HepG2 (cell line): ENCODE results near the gene PFN1. TPM values are rescaled to one million over a fixed set of nuclear protein-coding genes. Genes with fewer than 3 reads are reported as not detected.

ENCODE experiments used
- EEA1 ChIP-seq: sonication (generic); formaldehyde crosslinking; IDR thresholded peaks from 2 replicates; pipeline ENCODE4 v1.5.1; 2020; ENCODE audit warnings: mild to moderate bottlenecking, missing genetic modification reagents, borderline replicate concordance
- EED ChIP-seq: sonication (generic); formaldehyde crosslinking; IDR thresholded peaks from 2 replicates; pipeline ENCODE4 v1.5.0; 2020; ENCODE audit warnings: mild to moderate bottlenecking, missing genetic modification reagents
- EZH2 ChIP-seq: conservative IDR thresholded peaks from 2 replicates; pipeline ENCODE4 v1.6.1; 2012; ENCODE audit warnings: mild to moderate bottlenecking, low read depth, low read length, moderate library complexity
- HMGXB4 ChIP-seq, 2 experiments: sonication (generic) in 1 of 2; formaldehyde crosslinking in 1 of 2; IDR thresholded peaks; 2 replicates each; pipeline versions ENCODE4 v1.4.0 to v1.6.1; 2018 to 2020; ENCODE audit warnings: missing genetic modification reagents in 2 of 2, borderline replicate concordance in 1 of 2, low read depth in 1 of 2, mild to moderate bottlenecking in 1 of 2, missing biosample characterization in 1 of 2
- HOXD1 ChIP-seq: sonication (generic); formaldehyde crosslinking; IDR thresholded peaks from 2 replicates; pipeline ENCODE4 v1.5.0; 2020; ENCODE audit warnings: missing genetic modification reagents
- IKZF4 ChIP-seq: sonication (generic); formaldehyde crosslinking; IDR thresholded peaks from 2 replicates; pipeline ENCODE4 v1.5.1; 2020; ENCODE audit warnings: borderline replicate concordance, mild to moderate bottlenecking, low read depth, missing genetic modification reagents; ENCODE audit errors: not compliant biosample characterization
- KAT8 ChIP-seq: IDR thresholded peaks from 2 replicates; pipeline ENCODE4 v1.6.1; 2016; ENCODE audit warnings: missing genetic modification reagents, missing compliant biosample characterization
- MLLT10 ChIP-seq: sonication (generic); formaldehyde crosslinking; IDR thresholded peaks from 2 replicates; pipeline ENCODE4 v1.4.0; 2020; ENCODE audit warnings: missing genetic modification reagents
- SALL1 ChIP-seq: sonication (generic); formaldehyde crosslinking; IDR thresholded peaks from 2 replicates; pipeline ENCODE4 v1.8.0; 2022; ENCODE audit warnings: mild to moderate bottlenecking, missing genetic modification reagents
- SRSF1 ChIP-seq: fragments of 200-400 bp; formaldehyde crosslinking; optimal IDR thresholded peaks from 2 replicates; pipeline ENCODE3; 2017; ENCODE audit warnings: mild to moderate bottlenecking, low read depth, low read length, moderate library complexity
- TCF7L2 ChIP-seq: IDR thresholded peaks from 2 replicates; pipeline ENCODE4 v1.6.1; 2011; ENCODE audit warnings: mild to moderate bottlenecking, low read depth, low read length, moderate library complexity
- ZBTB7A ChIP-seq: sonication (generic); formaldehyde crosslinking; IDR thresholded peaks from 2 replicates; pipeline ENCODE4 v1.8.0; 2022; ENCODE audit warnings: mild to moderate bottlenecking, missing genetic modification reagents
- ZNF20 ChIP-seq: sonication (generic); formaldehyde crosslinking; IDR thresholded peaks from 2 replicates; pipeline ENCODE4 v1.4.0; 2020; ENCODE audit warnings: mild to moderate bottlenecking, moderate library complexity, missing genetic modification reagents
- ZNF24 ChIP-seq: fragments of 450-650 bp; IDR thresholded peaks from 2 replicates; pipeline ENCODE4 v1.6.1; 2017; ENCODE audit warnings: antibody characterized with exemption, mild to moderate bottlenecking
- ZNF547 ChIP-seq: sonication (generic); formaldehyde crosslinking; IDR thresholded peaks from 2 replicates; pipeline ENCODE4 v1.5.1; 2020; ENCODE audit warnings: mild to moderate bottlenecking, missing genetic modification reagents
- ZNF782 ChIP-seq: sonication (generic); formaldehyde crosslinking; IDR thresholded peaks from 2 replicates; pipeline ENCODE4 v1.4.0; 2020; ENCODE audit warnings: missing genetic modification reagents, mild to moderate bottlenecking, borderline replicate concordance
- ZSCAN30 ChIP-seq: sonication (generic); formaldehyde crosslinking; IDR thresholded peaks from 2 replicates; pipeline ENCODE4 v1.5.0; 2020; ENCODE audit warnings: mild to moderate bottlenecking, missing genetic modification reagents
- polyA plus RNA-seq, 8 experiments: library from polyadenylated mRNA; depleted of rRNA in 3 of 8; stranded (reverse) in 7 of 8; unstranded in 1 of 8; fragments of >200 nt; fragmentation: Illumina TruSeq in 4 of 8; extraction: Trizol in 4 of 8; gene quantifications; 2 replicates each; pipeline versions ENCODE4 v1.2.1 to v1.2.3, GENCODE V29; 2011 to 2016; ENCODE audit warnings: low read depth in 4 of 8, missing spikeins in 1 of 8, mixed read lengths in 1 of 8; ENCODE audit not compliant: insufficient read depth in 1 of 8
- total RNA-seq, 5 experiments: library from RNA; depleted of rRNA; stranded (reverse); fragments of >200 nt; fragmentation: Illumina TruSeq; extraction: Trizol; gene quantifications; 2 replicates each; pipeline ENCODE4 v1.2.3, GENCODE V29; 2016; ENCODE audit warnings: low read depth in 1 of 5
- TF ChIP-seq, protein P1 (sequence below): IDR thresholded peaks from 2 replicates; pipeline ENCODE4 v1.6.1; 2016; ENCODE audit warnings: mild to moderate bottlenecking, missing biosample characterization, missing genetic modification reagents
- TF ChIP-seq, protein P2 (sequence below): sonication (generic); formaldehyde crosslinking; conservative IDR thresholded peaks from 2 replicates; pipeline ENCODE4 v1.8.1; 2023; ENCODE audit warnings: missing genetic modification reagents
- TF ChIP-seq, protein P3 (sequence below): fragments of 450-650 bp; IDR thresholded peaks from 2 replicates; pipeline ENCODE4 v1.6.1; 2017; ENCODE audit warnings: mild to moderate bottlenecking
- TF ChIP-seq, protein P4 (sequence below): sonication (generic); formaldehyde crosslinking; IDR thresholded peaks from 2 replicates; pipeline ENCODE4 v1.5.0; 2020; ENCODE audit warnings: mild to moderate bottlenecking, missing genetic modification reagents, moderate library complexity

The PFN1 gene
- total and polyA plus RNA-seq, 2 of the 13 experiments (the other 11 are each of a cell fraction or from before 2014, with no cell fraction given): 494 to 613 TPM

DNA sequence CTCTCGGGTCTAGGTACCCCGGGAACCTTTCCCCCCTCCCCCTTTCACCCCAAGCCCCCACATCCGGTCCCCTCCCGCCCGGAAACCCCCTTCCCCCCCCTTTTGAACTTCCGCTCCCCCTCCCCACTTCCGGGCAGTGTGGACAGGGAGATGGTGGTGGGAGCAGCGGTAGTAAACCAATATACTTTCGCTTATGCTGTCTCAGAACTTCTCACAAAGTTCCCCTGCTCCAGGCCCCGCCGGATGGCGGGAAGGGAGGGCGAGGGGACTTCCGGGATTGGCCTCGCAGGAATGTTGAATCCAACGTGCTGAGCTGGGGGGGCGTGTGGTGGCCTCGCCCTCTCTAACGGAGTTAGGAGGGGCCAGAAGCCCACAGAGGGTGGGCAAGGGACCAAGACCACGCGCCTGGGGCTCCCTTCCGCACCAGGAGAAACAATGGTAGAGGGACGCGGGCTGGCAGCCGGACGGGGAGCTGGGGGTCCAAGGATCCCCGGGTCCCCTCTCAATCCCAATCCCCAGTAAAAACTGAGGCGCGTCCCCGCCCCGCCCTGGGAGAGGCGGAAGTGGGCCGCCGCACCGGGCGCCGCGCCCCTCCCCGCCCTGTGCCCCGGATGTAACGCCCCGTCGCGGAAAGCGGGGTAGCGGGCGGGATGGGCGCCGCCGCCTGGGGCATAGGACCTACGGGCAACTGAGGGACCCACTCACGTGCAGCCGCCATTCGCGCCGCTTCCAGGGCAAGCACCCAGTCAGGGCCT, 742 bp downstream of the PFN1 start (continued):
- TF ChIP-seq HOXD1 (CRISPR knock-in tag) (peak; percentile 60; the same call in 1 of the 2 replicates), IKZF4 (peak; percentile 81), SALL1 (CRISPR knock-in tag) (peak; percentile 34; the same call in 1 of the 2 replicates), MLLT10 (CRISPR knock-in tag) (no peak), ZBTB7A (peak; percentile 35; the same call in 1 of the 2 replicates), EEA1 (no peak), ZNF782 (CRISPR knock-in tag) (no peak), EZH2 (no peak), ZNF547 (CRISPR knock-in tag) (peak; percentile 68; the same call in 1 of the 2 replicates), ZNF20 (no peak), TCF7L2 (no peak), EED (peak; percentile 86; the same call in 1 of the 2 replicates), SRSF1 (peak; percentile 39), ZNF24 (no peak), ZSCAN30 (CRISPR knock-in tag) (0 out of 2 replicates have a peak, but pooled peaks have one; percentile 23), HMGXB4 (CRISPR knock-in tag; IDR thresholded peaks at IDR 0.05; ENCODE audit: borderline replicate concordance in 1 of 2, low read depth in 1 of 2) (peak in 1 of 2 experiments; percentile 39; a peak in 2 of 4 replicates), KAT8 (0 out of 2 replicates have a peak, but pooled peaks have one; percentile 20)
- TF ChIP-seq, protein P1, sequence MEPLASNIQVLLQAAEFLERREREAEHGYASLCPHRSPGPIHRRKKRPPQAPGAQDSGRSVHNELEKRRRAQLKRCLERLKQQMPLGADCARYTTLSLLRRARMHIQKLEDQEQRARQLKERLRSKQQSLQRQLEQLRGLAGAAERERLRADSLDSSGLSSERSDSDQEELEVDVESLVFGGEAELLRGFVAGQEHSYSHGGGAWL (CRISPR knock-in tag): 0 out of 2 replicates have a peak, but pooled peaks have one; percentile 19
- TF ChIP-seq, protein P2, sequence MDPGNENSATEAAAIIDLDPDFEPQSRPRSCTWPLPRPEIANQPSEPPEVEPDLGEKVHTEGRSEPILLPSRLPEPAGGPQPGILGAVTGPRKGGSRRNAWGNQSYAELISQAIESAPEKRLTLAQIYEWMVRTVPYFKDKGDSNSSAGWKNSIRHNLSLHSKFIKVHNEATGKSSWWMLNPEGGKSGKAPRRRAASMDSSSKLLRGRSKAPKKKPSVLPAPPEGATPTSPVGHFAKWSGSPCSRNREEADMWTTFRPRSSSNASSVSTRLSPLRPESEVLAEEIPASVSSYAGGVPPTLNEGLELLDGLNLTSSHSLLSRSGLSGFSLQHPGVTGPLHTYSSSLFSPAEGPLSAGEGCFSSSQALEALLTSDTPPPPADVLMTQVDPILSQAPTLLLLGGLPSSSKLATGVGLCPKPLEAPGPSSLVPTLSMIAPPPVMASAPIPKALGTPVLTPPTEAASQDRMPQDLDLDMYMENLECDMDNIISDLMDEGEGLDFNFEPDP: no peak
- TF ChIP-seq, protein P3, sequence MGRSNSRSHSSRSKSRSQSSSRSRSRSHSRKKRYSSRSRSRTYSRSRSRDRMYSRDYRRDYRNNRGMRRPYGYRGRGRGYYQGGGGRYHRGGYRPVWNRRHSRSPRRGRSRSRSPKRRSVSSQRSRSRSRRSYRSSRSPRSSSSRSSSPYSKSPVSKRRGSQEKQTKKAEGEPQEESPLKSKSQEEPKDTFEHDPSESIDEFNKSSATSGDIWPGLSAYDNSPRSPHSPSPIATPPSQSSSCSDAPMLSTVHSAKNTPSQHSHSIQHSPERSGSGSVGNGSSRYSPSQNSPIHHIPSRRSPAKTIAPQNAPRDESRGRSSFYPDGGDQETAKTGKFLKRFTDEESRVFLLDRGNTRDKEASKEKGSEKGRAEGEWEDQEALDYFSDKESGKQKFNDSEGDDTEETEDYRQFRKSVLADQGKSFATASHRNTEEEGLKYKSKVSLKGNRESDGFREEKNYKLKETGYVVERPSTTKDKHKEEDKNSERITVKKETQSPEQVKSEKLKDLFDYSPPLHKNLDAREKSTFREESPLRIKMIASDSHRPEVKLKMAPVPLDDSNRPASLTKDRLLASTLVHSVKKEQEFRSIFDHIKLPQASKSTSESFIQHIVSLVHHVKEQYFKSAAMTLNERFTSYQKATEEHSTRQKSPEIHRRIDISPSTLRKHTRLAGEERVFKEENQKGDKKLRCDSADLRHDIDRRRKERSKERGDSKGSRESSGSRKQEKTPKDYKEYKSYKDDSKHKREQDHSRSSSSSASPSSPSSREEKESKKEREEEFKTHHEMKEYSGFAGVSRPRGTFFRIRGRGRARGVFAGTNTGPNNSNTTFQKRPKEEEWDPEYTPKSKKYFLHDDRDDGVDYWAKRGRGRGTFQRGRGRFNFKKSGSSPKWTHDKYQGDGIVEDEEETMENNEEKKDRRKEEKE: no peak
- TF ChIP-seq, protein P4, sequence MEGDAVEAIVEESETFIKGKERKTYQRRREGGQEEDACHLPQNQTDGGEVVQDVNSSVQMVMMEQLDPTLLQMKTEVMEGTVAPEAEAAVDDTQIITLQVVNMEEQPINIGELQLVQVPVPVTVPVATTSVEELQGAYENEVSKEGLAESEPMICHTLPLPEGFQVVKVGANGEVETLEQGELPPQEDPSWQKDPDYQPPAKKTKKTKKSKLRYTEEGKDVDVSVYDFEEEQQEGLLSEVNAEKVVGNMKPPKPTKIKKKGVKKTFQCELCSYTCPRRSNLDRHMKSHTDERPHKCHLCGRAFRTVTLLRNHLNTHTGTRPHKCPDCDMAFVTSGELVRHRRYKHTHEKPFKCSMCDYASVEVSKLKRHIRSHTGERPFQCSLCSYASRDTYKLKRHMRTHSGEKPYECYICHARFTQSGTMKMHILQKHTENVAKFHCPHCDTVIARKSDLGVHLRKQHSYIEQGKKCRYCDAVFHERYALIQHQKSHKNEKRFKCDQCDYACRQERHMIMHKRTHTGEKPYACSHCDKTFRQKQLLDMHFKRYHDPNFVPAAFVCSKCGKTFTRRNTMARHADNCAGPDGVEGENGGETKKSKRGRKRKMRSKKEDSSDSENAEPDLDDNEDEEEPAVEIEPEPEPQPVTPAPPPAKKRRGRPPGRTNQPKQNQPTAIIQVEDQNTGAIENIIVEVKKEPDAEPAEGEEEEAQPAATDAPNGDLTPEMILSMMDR (CRISPR knock-in tag): no peak
